Coronary artery (tissue), 2 donors: ENCODE results near the gene CDK12.
"Not testable (repeated sequence)": the region's sequence is repeated elsewhere in the genome, so short reads cannot be mapped to it uniquely, and the experiment has no call there.

ENCODE experiments used
- DNase-seq: peaks from one replicate; pipeline ENCODE4 v3.0.0-alpha.2; 2017; ENCODE audit warnings: low spot score
- H3K27ac ChIP-seq, 2 donors: fragments of 200-600 bp; sonication (generic); one replicate each; pipeline ENCODE4 v1.5.1; 2016 to 2019
- H3K4me3 ChIP-seq: fragments of 200-600 bp; sonication (generic); 2 replicates; pipeline ENCODE4 v1.5.1; 2016; ENCODE audit warnings: mild to moderate bottlenecking, moderate library complexity
- TF ChIP-seq, protein P1 (sequence below): fragments of 200-600 bp; sonication (generic); IDR thresholded peaks from one replicate; pipeline ENCODE4 v1.5.1; 2019; ENCODE audit warnings: antibody characterized with exemption

CDK12 gene

DNA sequence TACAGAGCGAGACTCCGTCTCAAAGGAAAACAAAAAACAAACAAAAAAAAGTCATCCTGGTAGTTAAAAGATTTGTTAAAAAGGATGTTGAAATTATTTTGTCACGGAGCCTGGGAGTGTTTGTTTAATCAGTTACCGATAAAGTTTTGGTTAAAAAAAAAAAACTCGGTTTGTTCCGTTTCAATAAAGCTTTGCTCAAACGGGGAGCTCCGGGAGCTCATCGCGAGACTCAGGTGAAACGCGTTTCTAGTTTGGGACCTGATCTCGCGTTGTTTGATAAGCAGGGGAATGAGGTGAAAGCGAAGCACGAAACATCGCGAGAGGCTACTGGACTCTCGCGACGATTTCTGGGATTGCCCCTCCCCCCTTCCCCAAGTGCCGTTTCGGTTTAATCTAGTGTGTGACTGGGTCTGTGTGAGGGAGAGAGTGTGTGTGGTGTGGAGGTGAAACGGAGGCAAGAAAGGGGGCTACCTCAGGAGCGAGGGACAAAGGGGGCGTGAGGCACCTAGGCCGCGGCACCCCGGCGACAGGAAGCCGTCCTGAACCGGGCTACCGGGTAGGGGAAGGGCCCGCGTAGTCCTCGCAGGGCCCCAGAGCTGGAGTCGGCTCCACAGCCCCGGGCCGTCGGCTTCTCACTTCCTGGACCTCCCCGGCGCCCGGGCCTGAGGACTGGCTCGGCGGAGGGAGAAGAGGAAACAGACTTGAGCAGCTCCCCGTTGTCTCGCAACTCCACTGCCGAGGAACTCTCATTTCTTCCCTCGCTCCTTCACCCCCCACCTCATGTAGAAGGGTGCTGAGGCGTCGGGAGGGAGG is at the start of gene CDK12:
Gene CDK12, plus strand, starts transcription at position 374 of the 813 bp plus-strand sequence. CDS start 586 bp downstream, outside the sequence.
- TF ChIP-seq, protein P1, sequence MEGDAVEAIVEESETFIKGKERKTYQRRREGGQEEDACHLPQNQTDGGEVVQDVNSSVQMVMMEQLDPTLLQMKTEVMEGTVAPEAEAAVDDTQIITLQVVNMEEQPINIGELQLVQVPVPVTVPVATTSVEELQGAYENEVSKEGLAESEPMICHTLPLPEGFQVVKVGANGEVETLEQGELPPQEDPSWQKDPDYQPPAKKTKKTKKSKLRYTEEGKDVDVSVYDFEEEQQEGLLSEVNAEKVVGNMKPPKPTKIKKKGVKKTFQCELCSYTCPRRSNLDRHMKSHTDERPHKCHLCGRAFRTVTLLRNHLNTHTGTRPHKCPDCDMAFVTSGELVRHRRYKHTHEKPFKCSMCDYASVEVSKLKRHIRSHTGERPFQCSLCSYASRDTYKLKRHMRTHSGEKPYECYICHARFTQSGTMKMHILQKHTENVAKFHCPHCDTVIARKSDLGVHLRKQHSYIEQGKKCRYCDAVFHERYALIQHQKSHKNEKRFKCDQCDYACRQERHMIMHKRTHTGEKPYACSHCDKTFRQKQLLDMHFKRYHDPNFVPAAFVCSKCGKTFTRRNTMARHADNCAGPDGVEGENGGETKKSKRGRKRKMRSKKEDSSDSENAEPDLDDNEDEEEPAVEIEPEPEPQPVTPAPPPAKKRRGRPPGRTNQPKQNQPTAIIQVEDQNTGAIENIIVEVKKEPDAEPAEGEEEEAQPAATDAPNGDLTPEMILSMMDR, result no peak
- peak; percentile 98 for DNase-seq
- Histone ChIP-seq H3K27ac (peak within 1 kb of the TSS; percentile 97 to 98), H3K4me3 (peak within 1 kb of the TSS; percentile 97)

DNA sequence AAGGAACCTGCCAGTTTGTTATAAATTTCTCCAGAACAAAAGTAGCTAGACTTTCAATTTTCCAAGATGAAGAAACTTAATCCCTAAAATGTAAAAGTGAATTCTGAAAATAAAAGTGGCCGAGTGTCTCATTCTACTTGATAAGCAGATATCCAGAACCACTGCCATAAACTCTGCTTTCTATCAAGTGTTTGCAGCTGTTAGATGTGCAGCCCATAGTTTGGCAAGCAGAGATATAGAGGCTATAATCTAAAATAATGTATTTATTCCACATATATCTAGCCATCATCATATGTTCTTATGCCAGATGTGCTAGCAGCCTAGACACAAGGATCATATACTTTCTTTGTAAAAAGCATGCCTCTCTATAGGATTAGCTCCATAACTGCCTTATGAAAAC is 45.1 kb upstream of the CDK12 start:
- TF ChIP-seq, protein P1, result no peak
- no peak overlapping the region for H3K4me3 ChIP-seq
- no peak overlapping the region for H3K27ac ChIP-seq
- DNase-seq, result no peak

DNA sequence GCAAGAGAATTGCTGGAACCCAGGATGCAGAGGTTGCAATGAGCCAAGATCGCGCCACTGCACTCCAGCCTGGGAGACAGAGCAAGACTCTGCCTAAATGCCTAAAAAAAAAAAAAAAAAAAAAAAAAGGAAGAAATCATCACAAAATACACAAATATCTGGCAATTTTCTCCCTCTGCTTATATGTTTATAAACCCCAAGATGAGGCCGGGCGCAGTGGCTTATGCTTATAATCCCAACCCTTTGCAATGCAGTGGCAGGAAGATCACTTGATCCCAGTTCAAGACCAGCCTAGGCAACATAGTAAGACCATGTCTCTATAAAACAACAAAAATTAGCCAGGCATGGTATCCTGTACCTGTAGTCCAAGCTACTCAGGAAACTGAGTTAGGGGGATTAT is 31.7 kb upstream of the CDK12 start:
- DNase-seq, result no peak
- Histone ChIP-seq H3K27ac (no peak overlapping the region), H3K4me3 (no peak overlapping the region)
- TF ChIP-seq, protein P1, result no peak

DNA sequence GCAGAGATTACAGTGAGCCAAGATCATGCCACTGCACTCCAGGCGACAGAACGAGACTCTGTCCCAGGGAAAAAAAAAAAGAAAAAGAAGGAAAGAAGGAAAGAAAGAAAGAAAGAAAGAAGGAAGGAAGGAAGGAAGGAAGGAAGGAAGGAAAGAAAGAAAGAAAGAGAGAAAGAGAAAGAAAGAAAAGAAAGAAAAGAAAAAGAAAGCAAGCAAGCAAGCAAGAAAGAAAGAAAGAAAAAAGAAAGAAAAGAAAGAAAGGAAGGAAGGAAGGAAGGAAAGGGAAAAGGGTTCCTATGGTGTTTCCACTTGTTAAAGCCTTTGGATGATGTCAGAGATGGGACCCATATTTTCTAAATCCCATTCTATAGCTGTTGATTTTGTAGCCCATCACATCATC is 21.4 kb upstream of the CDK12 start:
- H3K4me3 ChIP-seq, H3K27ac ChIP-seq, DNase-seq: not testable (repeated sequence)

DNA sequence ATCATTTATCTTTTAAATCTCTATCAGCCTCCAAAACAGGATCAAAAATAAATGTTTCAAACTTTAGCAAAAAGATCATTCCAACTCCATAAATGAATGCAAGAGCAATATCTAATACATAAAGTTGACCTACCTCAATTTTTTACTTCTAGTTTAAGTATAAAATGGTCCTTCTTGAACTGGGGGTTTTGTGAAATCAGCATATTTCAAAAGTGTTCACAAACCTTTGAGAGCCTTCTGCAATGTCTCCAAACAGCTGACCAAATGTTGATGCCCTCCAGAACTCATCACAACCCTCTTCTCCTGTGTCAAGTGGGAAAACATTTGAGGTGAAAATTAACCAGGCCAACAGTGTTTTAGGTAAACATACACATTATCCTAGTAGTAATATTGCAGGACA is 18.0 kb upstream of the CDK12 start:
- DNase-seq, result no peak
- Histone ChIP-seq H3K27ac (no peak overlapping the region), H3K4me3 (no peak overlapping the region)
- TF ChIP-seq, protein P1, result no peak

DNA sequence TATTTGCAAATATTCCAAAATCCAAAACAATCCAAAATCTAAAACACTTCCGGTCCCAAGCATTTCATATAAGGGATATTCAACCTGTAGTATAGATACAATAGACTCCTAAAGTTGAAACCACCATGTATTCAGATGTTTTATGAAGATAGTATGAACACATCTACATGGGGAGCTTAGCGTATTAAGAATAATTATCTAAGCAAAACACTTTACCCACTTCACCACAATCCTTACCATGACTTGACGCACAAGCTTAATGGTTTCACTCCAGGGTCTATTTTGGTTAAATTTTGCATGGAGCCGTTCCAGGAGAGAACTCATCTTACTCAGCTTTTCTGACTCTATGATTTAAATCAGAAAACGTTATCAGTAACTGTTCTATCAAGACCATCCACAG is 13.7 kb upstream of the CDK12 start:
- no peak overlapping the region for H3K27ac ChIP-seq
- no peak for DNase-seq
- no peak overlapping the region for H3K4me3 ChIP-seq
- TF ChIP-seq, protein P1, result no peak

DNA sequence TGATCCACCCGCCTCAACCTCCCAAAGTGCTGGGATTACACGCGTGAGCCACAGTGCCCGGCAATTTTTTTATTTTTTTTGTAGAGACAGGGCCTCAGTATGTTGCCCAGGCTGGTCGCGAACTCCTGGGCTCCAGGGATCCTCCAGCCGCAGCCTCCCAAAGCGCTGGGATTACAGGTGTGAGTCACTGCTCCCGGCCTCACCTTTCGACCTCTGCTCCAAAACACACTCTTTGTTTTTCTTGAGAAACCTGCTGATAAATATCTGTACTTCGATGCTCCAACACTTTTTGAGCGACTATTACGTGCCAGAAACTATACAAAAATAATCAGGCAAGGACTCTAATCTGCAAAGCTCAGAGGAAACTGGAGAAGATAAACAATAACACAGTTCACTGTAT is 11.2 kb upstream of the CDK12 start:
- H3K4me3 ChIP-seq, result peak overlapping the region; percentile 98
- H3K27ac ChIP-seq, result no peak overlapping the region
- no peak for DNase-seq
- TF ChIP-seq, protein P1, result no peak
